ENCODE measurements around the gene AMZ2. TPM values are rescaled to one million over a fixed set of nuclear protein-coding genes. Genes with fewer than 3 reads are reported as not detected.

Gene AMZ2
- total and polyA plus RNA-seq, 8 donors, result 1.2 to 73.2 (median 41.5) TPM

GRCh38 chr17:68294617-68295016, 46.8 kb downstream of the AMZ2 start:
- WGBS, 5 donors, result 89 to 94% (median 92%) methylated on average over 4 of the region's 4 CpGs
- no peak for DNase-seq
- Histone ChIP-seq H3K4me1 (peaks cover 24 to 49% (median 29%) of the 10 kb centered on the region in 4 donors), H3K4me3 (no peak overlapping the region), H3K36me3 (no peaks in the 10 kb centered on the region), H3K27me3 (peaks cover 5 to 68% (median 19%) of the 10 kb centered on the region in 3 donors), H3K9me3 (no peaks in the 10 kb centered on the region), H3K27ac (no peak overlapping the region)
- intact Hi-C loops (cut with DNase I; ENCODE audit: low total_unique reads), result no loop called here
- TF ChIP-seq CTCF (IDR thresholded peaks at IDR 0.05) (no peak), EP300 (IDR thresholded peaks at IDR 0.05) (no peak), POLR2AphosphoS5 (IDR thresholded peaks at IDR 0.05) (no peak), POLR2A (IDR thresholded peaks at IDR 0.05) (no peak)

- 82 to 95% (median 88%) methylated on average over 7 of the region's 7 CpGs for WGBS, 5 donors
- H3K27me3 ChIP-seq, result peaks cover 5 to 63% (median 19%) of the 10 kb centered on the region in 3 donors
Measured at GRCh38 chr17:68295086-68295485, 47.2 kb downstream of the AMZ2 start.

GRCh38 chr17:68296217-68297191, 48.7 kb downstream of the AMZ2 start:
- intact Hi-C loops (cut with DNase I; ENCODE audit: low total_unique reads), result no loop called here
- TF ChIP-seq CTCF (IDR thresholded peaks at IDR 0.05) (no peak), EP300 (IDR thresholded peaks at IDR 0.05) (no peak), POLR2A (IDR thresholded peaks at IDR 0.05) (no peak), POLR2AphosphoS5 (IDR thresholded peaks at IDR 0.05) (no peak)
- peak overlapping the region; percentile 19 to 63 (median 33) for H3K27ac ChIP-seq

More at GRCh38 chr17:68295086-68295485, 47.2 kb downstream of the AMZ2 start:
- intact Hi-C loops (cut with DNase I; ENCODE audit: low total_unique reads), result no loop called here
- H3K4me1 ChIP-seq, result peaks cover 24 to 46% (median 26%) of the 10 kb centered on the region in 4 donors
- no peak overlapping the region for H3K27ac ChIP-seq
- H3K36me3 ChIP-seq, result no peaks in the 10 kb centered on the region
- H3K4me3 ChIP-seq, result no peak overlapping the region
- TF ChIP-seq POLR2AphosphoS5 (IDR thresholded peaks at IDR 0.05), result no peak
- TF ChIP-seq CTCF (IDR thresholded peaks at IDR 0.05), result no peak
- TF ChIP-seq POLR2A (IDR thresholded peaks at IDR 0.05), result no peak
- TF ChIP-seq EP300 (IDR thresholded peaks at IDR 0.05), result no peak
- DNase-seq, result no peak
- H3K9me3 ChIP-seq, result no peaks in the 10 kb centered on the region

GRCh38 chr17:68297195-68297594, 49.4 kb downstream of the AMZ2 start:
- Histone ChIP-seq H3K27ac (peak overlapping the region; percentile 19 to 68 (median 46)), H3K4me3 (no peak overlapping the region), H3K4me1 (peaks cover 4 to 26% (median 6%) of the 10 kb centered on the region in 4 donors), H3K9me3 (no peaks in the 10 kb centered on the region), H3K36me3 (no peaks in the 10 kb centered on the region), H3K27me3 (peaks cover 5 to 42% (median 7%) of the 10 kb centered on the region in 3 donors)
- intact Hi-C loops (cut with DNase I; ENCODE audit: low total_unique reads), result no loop called here
- WGBS, 5 donors, result 54 to 67% (median 57%) methylated on average over 4 of the region's 4 CpGs
- no peak for DNase-seq
- TF ChIP-seq POLR2AphosphoS5 (IDR thresholded peaks at IDR 0.05) (no peak), CTCF (IDR thresholded peaks at IDR 0.05) (no peak), POLR2A (IDR thresholded peaks at IDR 0.05) (no peak), EP300 (IDR thresholded peaks at IDR 0.05) (no peak)

More at GRCh38 chr17:68296217-68297191, 48.7 kb downstream of the AMZ2 start:
- no peaks in the 10 kb centered on the region for H3K36me3 ChIP-seq
- no peaks in the 10 kb centered on the region for H3K9me3 ChIP-seq
- WGBS, 5 donors, result 61 to 77% (median 68%) methylated on average over 18 of the region's 18 CpGs
- peaks cover 11 to 33% (median 13%) of the 10 kb centered on the region in 4 donors for H3K4me1 ChIP-seq
- no peak overlapping the region for H3K4me3 ChIP-seq
- DNase-seq, result peak; percentile 49 to 59
- peaks cover 5 to 49% (median 13%) of the 10 kb centered on the region in 3 donors for H3K27me3 ChIP-seq
